ENCODE measurements around the gene MAP2K5.
"Not testable (repeated sequence)": the region's sequence is repeated elsewhere in the genome, so short reads cannot be mapped to it uniquely, and the experiment has no call there.

Gene MAP2K5

DNA sequence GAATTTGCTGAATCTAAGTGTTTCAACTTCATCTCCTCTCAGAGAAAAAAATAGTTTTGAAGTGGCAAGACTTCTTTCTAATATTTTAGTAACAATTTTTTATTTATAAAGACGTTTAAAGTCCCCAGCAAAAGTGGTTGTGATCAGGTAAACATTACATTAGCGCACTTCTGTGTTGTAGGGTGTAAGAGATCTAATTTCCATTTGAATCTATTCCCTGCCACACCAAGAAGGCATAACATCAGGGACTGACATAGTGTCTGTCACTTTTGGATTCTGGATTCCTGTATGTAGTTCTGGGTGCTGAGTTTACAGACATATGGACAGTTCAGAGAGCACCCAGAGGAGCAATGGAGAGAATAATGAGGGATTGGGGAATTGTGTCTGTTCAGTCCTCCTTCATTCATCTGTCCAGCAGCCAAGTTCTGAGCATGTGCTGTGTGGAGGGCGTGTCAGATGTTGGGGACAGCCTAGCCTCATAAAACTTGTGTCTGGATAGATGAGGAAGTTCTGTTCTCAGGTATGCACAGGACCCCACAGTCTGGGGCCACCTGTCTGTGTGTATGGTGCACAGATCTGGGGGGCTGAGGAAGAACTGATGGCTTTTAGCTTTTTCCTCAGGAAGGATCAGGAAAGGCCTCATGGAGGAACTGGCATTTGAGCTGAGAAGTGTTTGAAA, 65.6 kb downstream of the MAP2K5 start:
- TF ChIP-seq, protein P1, sequence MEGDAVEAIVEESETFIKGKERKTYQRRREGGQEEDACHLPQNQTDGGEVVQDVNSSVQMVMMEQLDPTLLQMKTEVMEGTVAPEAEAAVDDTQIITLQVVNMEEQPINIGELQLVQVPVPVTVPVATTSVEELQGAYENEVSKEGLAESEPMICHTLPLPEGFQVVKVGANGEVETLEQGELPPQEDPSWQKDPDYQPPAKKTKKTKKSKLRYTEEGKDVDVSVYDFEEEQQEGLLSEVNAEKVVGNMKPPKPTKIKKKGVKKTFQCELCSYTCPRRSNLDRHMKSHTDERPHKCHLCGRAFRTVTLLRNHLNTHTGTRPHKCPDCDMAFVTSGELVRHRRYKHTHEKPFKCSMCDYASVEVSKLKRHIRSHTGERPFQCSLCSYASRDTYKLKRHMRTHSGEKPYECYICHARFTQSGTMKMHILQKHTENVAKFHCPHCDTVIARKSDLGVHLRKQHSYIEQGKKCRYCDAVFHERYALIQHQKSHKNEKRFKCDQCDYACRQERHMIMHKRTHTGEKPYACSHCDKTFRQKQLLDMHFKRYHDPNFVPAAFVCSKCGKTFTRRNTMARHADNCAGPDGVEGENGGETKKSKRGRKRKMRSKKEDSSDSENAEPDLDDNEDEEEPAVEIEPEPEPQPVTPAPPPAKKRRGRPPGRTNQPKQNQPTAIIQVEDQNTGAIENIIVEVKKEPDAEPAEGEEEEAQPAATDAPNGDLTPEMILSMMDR (IDR thresholded peaks at IDR 0.05; ENCODE audit: low read depth, low read length, missing control alignments), result no peak
- in situ Hi-C loops (cut with HindIII; ENCODE audit: low sequenced_read_pairs), result no loop called here
- no peak for DNase-seq (ENCODE audit: low read depth)
- no peak overlapping the region for H3K4me3 ChIP-seq (ENCODE audit: low read depth, low read length)

DNA sequence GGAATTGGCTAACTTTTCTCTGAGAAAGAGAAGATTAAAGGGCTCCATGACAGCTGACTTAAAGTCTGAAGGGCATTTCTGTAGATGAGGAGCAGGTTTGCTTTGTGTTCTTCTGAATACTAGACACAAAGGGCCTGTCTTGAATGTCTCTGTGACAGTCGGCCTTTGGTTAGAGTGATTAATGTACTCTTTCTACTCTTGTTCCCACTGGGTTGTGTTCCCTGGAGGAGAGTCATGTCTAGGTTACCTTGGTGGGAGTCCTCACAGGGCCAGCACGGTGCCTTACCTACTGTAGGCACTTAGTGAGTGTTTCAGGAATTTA, 66.1 kb downstream of the MAP2K5 start:
- TF ChIP-seq, protein P1 (IDR thresholded peaks at IDR 0.05; ENCODE audit: low read depth, low read length, missing control alignments), result no peak

DNA sequence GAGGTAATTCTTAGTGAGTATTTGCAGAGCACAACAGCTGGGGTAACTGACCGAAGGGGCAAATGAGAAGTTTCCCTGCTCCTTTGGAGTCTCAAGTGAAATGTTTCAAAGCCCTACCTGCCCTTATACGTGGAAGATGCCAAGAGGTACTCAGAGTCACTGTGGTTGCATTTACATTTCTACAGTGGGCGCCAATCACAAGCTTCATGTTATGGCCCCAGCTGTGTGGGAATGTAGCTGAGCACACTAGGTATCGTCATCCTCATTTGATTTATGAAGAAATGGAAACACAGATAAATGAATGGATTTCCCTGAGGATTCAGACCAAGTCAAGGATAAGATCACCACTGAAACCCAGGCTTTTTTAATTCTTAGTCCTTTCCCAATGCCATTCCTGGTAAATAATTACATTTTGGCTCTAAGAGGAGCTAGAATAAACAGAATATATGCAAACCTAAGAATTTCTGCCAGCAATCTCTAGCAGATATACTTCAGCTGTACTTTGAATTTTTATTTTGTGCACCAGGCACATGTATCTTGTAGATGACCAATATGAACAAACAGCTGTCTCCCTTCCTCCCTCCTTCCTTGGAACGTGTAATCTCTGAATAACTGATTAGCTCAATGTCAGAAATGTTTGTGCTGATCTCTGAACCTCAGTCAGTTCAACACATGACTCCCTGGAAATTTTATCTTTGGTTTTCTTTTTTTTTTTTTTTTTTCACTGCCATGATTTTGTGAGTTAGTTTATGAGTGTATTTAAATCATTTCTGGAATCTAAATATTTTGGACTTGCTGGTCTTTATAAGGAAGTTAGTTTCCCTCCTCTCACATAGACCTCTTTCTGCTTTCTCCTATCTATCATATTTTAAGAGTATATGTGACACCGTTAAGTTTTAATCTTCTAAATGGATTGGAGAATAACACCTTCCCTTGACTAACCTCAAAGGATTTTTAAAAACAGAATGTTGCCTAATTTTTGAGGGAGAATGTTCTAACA, 69.2 kb downstream of the MAP2K5 start:
- TF ChIP-seq, protein P1 (IDR thresholded peaks at IDR 0.05; ENCODE audit: low read depth, low read length, missing control alignments), result no peak
- in situ Hi-C loops (cut with HindIII; ENCODE audit: low sequenced_read_pairs), result loop anchor here (5.0 kb wide), 1 partner anchor 89 kb away; the partner anchor contains the start of gene C15orf61
- no peak for DNase-seq (ENCODE audit: low read depth)
- H3K4me3 ChIP-seq (ENCODE audit: low read depth, low read length), result no peak overlapping the region

More for the DNA sequence above, 66.1 kb downstream of the MAP2K5 start:
- no peak overlapping the region for H3K4me3 ChIP-seq (ENCODE audit: low read depth, low read length)
- in situ Hi-C loops (cut with HindIII; ENCODE audit: low sequenced_read_pairs), result no loop called here
- no peak for DNase-seq (ENCODE audit: low read depth)

DNA sequence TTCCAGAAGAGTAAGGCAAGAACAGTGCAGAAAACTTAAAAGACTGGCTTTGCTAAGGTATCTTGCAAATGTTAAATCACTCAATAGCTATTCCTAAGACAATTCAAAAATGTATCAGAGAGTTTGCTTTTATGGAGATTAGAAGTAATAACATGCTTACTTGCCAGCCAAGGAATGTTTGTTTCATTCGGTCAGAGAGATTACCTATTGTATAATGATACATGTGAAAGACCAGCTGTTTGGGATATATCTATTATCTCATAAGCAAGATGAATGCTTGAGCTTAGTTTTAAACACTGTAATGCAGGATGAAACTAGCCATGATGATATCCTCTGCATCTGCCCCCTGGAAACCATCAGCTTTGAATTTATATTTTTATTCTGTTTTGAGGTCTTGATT, 70.7 kb downstream of the MAP2K5 start:
- DNase-seq (ENCODE audit: low read depth), result no peak
- in situ Hi-C loops (cut with HindIII; ENCODE audit: low sequenced_read_pairs), result loop anchor here (5.0 kb wide), 1 partner anchor 91 kb away; the partner anchor contains the start of gene C15orf61
- TF ChIP-seq, protein P1 (IDR thresholded peaks at IDR 0.05; ENCODE audit: low read depth, low read length, missing control alignments), result no peak
- H3K4me3 ChIP-seq (ENCODE audit: low read depth, low read length), result no peak overlapping the region

DNA sequence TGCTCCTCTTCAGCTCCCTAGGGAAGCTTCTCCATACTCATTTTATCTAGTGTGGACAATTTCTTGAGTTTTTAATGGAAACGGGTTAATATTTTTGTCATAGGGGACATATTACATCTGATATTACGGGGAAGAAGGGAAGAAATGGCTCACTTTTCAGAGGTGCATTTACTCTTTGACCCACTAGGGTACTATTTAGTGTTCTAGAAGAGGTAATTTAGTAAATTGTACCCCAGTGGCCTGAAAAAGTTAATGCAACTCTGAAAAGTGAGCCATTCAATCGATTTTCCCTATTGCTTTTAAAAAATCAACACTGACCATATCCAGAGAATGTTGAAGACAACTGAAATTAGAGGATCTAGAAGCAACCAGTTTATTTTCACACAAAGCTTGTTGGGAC, 71.2 kb downstream of the MAP2K5 start:
- H3K4me3 ChIP-seq (ENCODE audit: low read depth, low read length), result no peak overlapping the region
- DNase-seq (ENCODE audit: low read depth), result no peak
- TF ChIP-seq, protein P1 (IDR thresholded peaks at IDR 0.05; ENCODE audit: low read depth, low read length, missing control alignments), result no peak
- in situ Hi-C loops (cut with HindIII; ENCODE audit: low sequenced_read_pairs), result loop anchor here (5.0 kb wide), 1 partner anchor 91 kb away; the partner anchor contains the start of gene C15orf61

DNA sequence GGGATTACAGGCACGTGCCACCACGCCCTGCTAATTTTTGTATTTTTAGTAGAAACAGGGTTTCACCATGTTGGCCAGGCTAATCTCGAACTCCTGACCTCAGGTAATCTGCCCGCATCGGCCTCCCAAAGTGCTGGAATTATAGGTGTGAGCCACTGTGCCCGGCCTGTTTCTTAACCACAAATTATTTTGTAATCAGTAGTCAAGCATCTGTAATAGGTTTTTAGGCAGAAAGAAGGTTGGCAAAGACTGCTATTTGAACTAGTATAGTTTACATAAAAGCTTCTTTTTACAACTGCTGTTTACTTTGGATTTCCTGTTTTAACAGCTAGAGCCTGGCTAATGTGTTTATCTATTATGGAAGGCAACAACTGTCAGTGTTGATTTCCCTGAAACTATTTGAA, 72.6 kb downstream of the MAP2K5 start:
- DNase-seq (ENCODE audit: low read depth); in situ Hi-C loops (cut with HindIII; ENCODE audit: low sequenced_read_pairs); H3K4me3 ChIP-seq (ENCODE audit: low read depth, low read length): not testable (repeated sequence)

All from astrocyte of the cerebellum (primary cell).